Measurements from ENCODE around the gene OXSR1.
A peak's percentile ranks its signal among the peaks of the same experiment; 100 is the strongest.
"Not testable (repeated sequence)": the region's sequence is repeated elsewhere in the genome, so short reads cannot be mapped to it uniquely, and the experiment has no call there.

OXSR1 gene

GRCh38 chr3:38278841-38279240 lies 113.5 kb downstream of the OXSR1 start:
- TF ChIP-seq, protein P1, sequence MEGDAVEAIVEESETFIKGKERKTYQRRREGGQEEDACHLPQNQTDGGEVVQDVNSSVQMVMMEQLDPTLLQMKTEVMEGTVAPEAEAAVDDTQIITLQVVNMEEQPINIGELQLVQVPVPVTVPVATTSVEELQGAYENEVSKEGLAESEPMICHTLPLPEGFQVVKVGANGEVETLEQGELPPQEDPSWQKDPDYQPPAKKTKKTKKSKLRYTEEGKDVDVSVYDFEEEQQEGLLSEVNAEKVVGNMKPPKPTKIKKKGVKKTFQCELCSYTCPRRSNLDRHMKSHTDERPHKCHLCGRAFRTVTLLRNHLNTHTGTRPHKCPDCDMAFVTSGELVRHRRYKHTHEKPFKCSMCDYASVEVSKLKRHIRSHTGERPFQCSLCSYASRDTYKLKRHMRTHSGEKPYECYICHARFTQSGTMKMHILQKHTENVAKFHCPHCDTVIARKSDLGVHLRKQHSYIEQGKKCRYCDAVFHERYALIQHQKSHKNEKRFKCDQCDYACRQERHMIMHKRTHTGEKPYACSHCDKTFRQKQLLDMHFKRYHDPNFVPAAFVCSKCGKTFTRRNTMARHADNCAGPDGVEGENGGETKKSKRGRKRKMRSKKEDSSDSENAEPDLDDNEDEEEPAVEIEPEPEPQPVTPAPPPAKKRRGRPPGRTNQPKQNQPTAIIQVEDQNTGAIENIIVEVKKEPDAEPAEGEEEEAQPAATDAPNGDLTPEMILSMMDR (IDR thresholded peaks at IDR 0.05; ENCODE audit: borderline replicate concordance, insufficient read depth, low read depth, low read length), result no peak
- H3K4me3 ChIP-seq (ENCODE audit: low read depth, low read length), result no peak overlapping the region

DNA sequence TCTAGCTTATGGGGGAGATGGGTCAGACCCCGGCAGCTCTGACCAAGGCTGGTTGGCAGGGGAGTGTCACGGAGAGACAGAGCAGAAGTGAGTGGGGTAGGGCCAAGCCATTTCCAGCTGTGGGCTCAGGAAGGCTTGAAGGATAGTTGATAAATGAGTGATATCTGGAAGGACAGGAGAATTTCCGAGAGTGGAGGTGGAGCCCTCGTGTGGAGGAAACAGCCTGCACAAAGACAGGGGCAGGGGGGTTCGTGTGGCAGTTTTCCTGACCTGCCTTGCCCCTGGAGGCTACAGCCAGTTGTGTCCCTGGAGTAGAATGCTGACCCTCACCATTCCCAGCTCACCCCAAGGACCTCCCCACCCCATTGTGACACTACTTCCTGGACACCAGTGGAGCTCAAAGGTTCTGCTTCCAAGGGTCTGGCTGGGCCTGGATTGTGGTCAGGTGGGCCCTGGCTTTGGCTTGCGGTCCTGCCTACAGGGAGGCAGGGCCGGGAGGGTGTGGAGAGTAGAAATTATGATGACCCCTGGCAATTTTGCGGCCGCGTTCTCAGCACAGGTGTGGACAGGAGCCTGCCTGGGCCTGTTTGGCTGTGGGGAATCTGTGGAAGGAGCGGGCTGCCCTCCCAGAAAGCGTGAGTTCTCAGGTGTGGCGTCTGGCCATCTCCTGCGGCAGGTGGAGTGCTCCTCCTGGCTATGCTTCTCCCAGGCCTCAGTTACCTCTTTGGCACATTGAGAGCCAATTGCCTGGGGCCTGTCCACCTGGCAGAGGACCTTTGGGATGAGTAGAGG lies 116.8 kb downstream of the OXSR1 start, which contains the start of gene SLC22A14:
Gene SLC22A14 (plus strand): TSS at position 400 of the 792 bp plus-strand sequence. CDS start 23,733 bp downstream, outside the sequence.
- TF ChIP-seq, protein P1 (IDR thresholded peaks at IDR 0.05; ENCODE audit: borderline replicate concordance, insufficient read depth, low read depth, low read length), result peak; percentile 14; the same call in 1 of the 2 replicates
- H3K4me3 ChIP-seq (ENCODE audit: low read depth, low read length), result no peak within 1 kb of the TSS

- TF ChIP-seq, protein P1 (IDR thresholded peaks at IDR 0.05; ENCODE audit: borderline replicate concordance, insufficient read depth, low read depth, low read length), result no peak
- no peak overlapping the region for H3K4me3 ChIP-seq (ENCODE audit: low read depth, low read length)
These were observed 118.7 kb downstream of the OXSR1 start for GRCh38 chr3:38283810-38284755.

DNA sequence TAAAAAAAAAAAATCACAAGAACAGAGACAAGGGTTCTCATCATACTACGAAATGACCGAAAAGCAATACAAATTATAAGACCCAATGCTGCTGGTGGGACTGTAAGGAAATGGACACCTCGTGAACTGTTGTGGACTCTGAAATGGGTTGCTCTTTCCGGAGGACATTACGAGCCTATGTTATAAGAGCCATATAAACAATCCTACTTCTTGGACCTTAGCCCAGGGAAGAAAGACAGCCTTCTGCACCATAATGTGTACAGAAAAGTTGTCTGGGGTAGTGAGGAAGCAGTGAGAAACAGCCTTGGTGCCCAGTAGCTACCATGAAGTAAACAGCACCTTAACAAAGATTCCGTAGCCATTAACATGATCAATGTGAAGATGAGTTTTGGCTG lies 119.4 kb downstream of the OXSR1 start:
- TF ChIP-seq, protein P1 (IDR thresholded peaks at IDR 0.05; ENCODE audit: borderline replicate concordance, insufficient read depth, low read depth, low read length), result no peak
- no peak overlapping the region for H3K4me3 ChIP-seq (ENCODE audit: low read depth, low read length)

GRCh38 chr3:38289286-38290217 lies 124.2 kb downstream of the OXSR1 start:
- not testable (repeated sequence) for H3K4me3 ChIP-seq (ENCODE audit: low read depth, low read length)

DNA sequence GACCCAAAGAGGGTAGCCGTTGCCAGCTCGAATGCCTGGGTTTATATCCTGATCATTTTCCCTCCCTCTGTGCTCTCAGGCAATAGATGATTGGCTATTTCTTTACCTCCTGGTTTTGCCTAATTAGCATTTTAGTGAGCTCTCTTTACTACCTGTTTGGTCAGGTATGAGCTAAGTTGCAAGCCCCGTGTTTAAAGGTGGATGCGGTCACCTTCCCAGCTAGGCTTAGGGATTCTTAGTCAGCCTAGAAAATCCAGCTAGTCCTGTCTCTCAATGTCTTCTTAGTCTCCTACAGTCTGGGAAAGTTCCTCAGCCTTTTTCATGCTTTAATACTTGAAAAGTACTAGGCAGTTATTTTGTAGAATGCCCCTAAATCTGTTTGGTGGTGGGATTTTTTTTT lies 131.7 kb downstream of the OXSR1 start:
- not testable (repeated sequence) for H3K4me3 ChIP-seq (ENCODE audit: low read depth, low read length)

DNA sequence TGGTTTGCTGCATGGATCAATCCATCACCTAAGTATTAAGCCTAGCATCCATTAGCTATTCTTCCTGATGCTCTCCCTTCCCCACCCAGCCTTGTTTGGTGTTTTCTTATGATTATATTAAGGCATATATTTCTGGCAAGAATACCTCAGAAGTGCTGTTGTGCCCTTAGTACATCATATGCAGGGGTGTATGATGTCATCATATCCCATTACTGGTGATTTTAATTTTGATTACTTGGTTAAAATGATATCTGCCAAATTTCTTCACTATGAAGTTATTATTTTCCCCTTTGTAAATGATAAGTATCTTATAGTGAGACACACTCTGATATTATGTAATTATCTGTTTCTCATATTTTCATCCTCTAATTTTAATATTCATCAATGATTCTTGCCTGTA lies 132.2 kb downstream of the OXSR1 start:
- TF ChIP-seq, protein P1 (IDR thresholded peaks at IDR 0.05; ENCODE audit: borderline replicate concordance, insufficient read depth, low read depth, low read length), result no peak
- no peak overlapping the region for H3K4me3 ChIP-seq (ENCODE audit: low read depth, low read length)
